PC-3 (cell line): ENCODE results near the gene GLG1. TPM values are rescaled to one million over a fixed set of nuclear protein-coding genes. Genes with fewer than 3 reads are reported as not detected.

Source experiments
- ATAC-seq: fragments of 200-7000 bp; cut with Tn5 transposase; 2 replicates; pipeline ENCODE4 v1.9.1; 2020; ENCODE audit warnings: mild to moderate bottlenecking, moderate library complexity
- BruUV-seq: library from RNA; stranded (reverse); fragments of 400-500 nt; replicated peaks from 2 replicates; lab custom pipeline; 2021; lab: Mats Ljungman, UMichigan
- CTCF ChIA-PET: fragments of 300-600 bp; sonication (Branson Sonifier 250); formaldehyde crosslinking; loops from one replicate; lab custom pipeline; 2022; ENCODE audit warnings: antibody characterized with exemption; lab: Charles Lee
- POLR2A ChIA-PET: fragments of 300-600 bp; sonication (Branson Sonifier 250); formaldehyde crosslinking; loops from one replicate; lab custom pipeline; 2022; ENCODE audit warnings: antibody characterized with exemption; ENCODE audit not compliant: unreplicated experiment; lab: Charles Lee
- DNase-seq: peaks from one replicate; pipeline ENCODE4 v3.0.0-alpha.2; 2015
- H2AFZ ChIP-seq: fragments of 300-600 bp; sonication (generic); 2 replicates; pipeline ENCODE4 v1.6.0; 2016; ENCODE audit warnings: antibody characterized with exemption, low read length
- H3F3A ChIP-seq: fragments of 300-600 bp; sonication (generic); one replicate; pipeline ENCODE4 v1.6.0; 2017; ENCODE audit warnings: antibody characterized with exemption, low read length, control low read depth, mild to moderate bottlenecking; ENCODE audit not compliant: unreplicated experiment
- H3K27ac ChIP-seq: fragments of 300-600 bp; sonication (generic); 2 replicates; pipeline ENCODE4 v1.5.1; 2016; ENCODE audit warnings: mild to moderate bottlenecking, low read length
- H3K27me3 ChIP-seq: fragments of 300-600 bp; sonication (generic); 2 replicates; pipeline ENCODE4 v1.6.1; 2016; ENCODE audit warnings: low read length, mixed read lengths
- H3K36me3 ChIP-seq: fragments of 300-600 bp; sonication (generic); 2 replicates; pipeline ENCODE4 v1.6.1; 2016; ENCODE audit warnings: low read depth, mixed run types, low read length, mixed read lengths
- H3K4me1 ChIP-seq: fragments of 300-600 bp; sonication (generic); 2 replicates; pipeline ENCODE4 v1.5.1; 2016; ENCODE audit warnings: low read length; ENCODE audit not compliant: insufficient read depth
- H3K4me2 ChIP-seq: fragments of 300-600 bp; sonication (generic); 2 replicates; pipeline ENCODE4 v1.6.0; 2016; ENCODE audit warnings: low read length
- H3K4me3 ChIP-seq: fragments of 300-600 bp; sonication (generic); 2 replicates; pipeline ENCODE4 v1.5.1; 2016; ENCODE audit warnings: mild to moderate bottlenecking, low read length, mixed read lengths
- H3K79me2 ChIP-seq: fragments of 300-600 bp; sonication (generic); 2 replicates; pipeline ENCODE4 v1.6.1; 2017; ENCODE audit warnings: low read length, mixed read lengths
- H3K9ac ChIP-seq: fragments of 300-600 bp; sonication (generic); 2 replicates; pipeline ENCODE4 v1.6.0; 2016; ENCODE audit warnings: mild to moderate bottlenecking, low read length
- H3K9me2 ChIP-seq: fragments of 300-600 bp; sonication (generic); replicated peaks from 2 replicates; pipeline ENCODE4 v1.6.1; 2016; ENCODE audit warnings: mixed run types, low read length, mixed read lengths
- H3K9me3 ChIP-seq: fragments of 300-600 bp; sonication (generic); 2 replicates; pipeline ENCODE4 v1.6.1; 2016; ENCODE audit warnings: low read length, mixed read lengths
- H4K20me1 ChIP-seq: fragments of 300-600 bp; sonication (generic); 2 replicates; pipeline ENCODE4 v1.6.1; 2016; ENCODE audit warnings: low read length, mixed read lengths
- EZH2 ChIP-seq: fragments of 300-600 bp; sonication (generic); IDR thresholded peaks from one replicate; pipeline ENCODE4 v1.6.1; 2017; ENCODE audit warnings: antibody characterized with exemption, mild to moderate bottlenecking, low read length; ENCODE audit not compliant: unreplicated experiment
- EZH2phosphoT487 ChIP-seq: fragments of 300-600 bp; sonication (generic); IDR thresholded peaks from 2 replicates; pipeline ENCODE4 v1.6.1; 2018; ENCODE audit warnings: mild to moderate bottlenecking, antibody characterized with exemption, low read length, borderline replicate concordance
- intact Hi-C: fragments of 100-400 bp; cut with micrococcal nuclease; formaldehyde crosslinking; loops from 2 replicates; pipeline ENCODE4 v1.9.0; 2023
- total RNA-seq: library from RNA; depleted of rRNA; stranded (reverse); fragments of >200 nt; gene quantifications from 2 replicates; pipeline ENCODE4 v1.2.3, GENCODE V29; 2014
- TF ChIP-seq, protein P1 (sequence below): fragments of 300-600 bp; sonication (generic); conservative IDR thresholded peaks from 2 replicates; pipeline ENCODE4 v1.5.1; 2017; ENCODE audit warnings: antibody characterized with exemption, low read depth, mild to moderate bottlenecking, low read length

The GLG1 gene
- total RNA-seq, 1 experiment from 2014 or later, result 63.5 TPM

- no peak overlapping the region for H3K27ac ChIP-seq
- TF ChIP-seq EZH2phosphoT487 (no peak), EZH2 (no peak)
- TF ChIP-seq, protein P1, sequence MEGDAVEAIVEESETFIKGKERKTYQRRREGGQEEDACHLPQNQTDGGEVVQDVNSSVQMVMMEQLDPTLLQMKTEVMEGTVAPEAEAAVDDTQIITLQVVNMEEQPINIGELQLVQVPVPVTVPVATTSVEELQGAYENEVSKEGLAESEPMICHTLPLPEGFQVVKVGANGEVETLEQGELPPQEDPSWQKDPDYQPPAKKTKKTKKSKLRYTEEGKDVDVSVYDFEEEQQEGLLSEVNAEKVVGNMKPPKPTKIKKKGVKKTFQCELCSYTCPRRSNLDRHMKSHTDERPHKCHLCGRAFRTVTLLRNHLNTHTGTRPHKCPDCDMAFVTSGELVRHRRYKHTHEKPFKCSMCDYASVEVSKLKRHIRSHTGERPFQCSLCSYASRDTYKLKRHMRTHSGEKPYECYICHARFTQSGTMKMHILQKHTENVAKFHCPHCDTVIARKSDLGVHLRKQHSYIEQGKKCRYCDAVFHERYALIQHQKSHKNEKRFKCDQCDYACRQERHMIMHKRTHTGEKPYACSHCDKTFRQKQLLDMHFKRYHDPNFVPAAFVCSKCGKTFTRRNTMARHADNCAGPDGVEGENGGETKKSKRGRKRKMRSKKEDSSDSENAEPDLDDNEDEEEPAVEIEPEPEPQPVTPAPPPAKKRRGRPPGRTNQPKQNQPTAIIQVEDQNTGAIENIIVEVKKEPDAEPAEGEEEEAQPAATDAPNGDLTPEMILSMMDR, result no peak
- no peaks in the 10 kb centered on the region for H3K9me3 ChIP-seq
- H2AFZ ChIP-seq, result no peak overlapping the region
- intact Hi-C loops, result no loop called here
- no peak overlapping the region for H3K4me2 ChIP-seq
- ChIA-PET POLR2A (no interaction called here), CTCF (no interaction called here)
- no peaks in the 10 kb centered on the region for H3F3A ChIP-seq
- no peaks in the 10 kb centered on the region for H4K20me1 ChIP-seq
- H3K79me2 ChIP-seq, result no peaks in the 10 kb centered on the region
- DNase-seq (no peak), ATAC-seq (no peak)
- peaks cover 5% of the 10 kb centered on the region; the same call in 1 of the 2 replicates for H3K36me3 ChIP-seq
- H3K9ac ChIP-seq, result no peak overlapping the region
- no TSS peak for BruUV-seq
- no peaks in the 10 kb centered on the region for H3K27me3 ChIP-seq
- H3K4me1 ChIP-seq, result no peaks in the 10 kb centered on the region
- no peaks in the 10 kb centered on the region for H3K9me2 ChIP-seq
- H3K4me3 ChIP-seq, result no peak overlapping the region
Observed at GRCh38 chr16:74617206-74617788, 10.4 kb upstream of the GLG1 start.

DNA sequence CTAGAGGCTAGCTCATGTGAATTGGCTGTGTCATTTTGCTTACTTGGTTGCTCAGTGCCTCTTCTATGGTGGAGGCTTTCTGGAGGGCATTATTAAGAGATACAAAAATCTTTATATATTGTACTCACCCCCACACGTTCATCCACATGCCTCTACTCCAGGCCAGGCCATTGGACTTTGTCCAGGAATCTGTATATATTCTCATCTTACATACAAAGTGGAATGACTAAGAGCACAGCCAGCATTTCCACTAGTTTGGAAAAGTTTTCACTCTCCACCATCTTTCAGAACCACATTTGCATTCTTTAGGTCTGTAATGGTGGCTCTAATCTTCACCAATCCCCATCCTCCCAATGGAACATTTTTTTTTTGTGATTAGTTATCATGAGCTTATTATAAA lies 4.8 kb upstream of the GLG1 start:
- Histone ChIP-seq H3K27me3 (no peaks in the 10 kb centered on the region), H4K20me1 (no peaks in the 10 kb centered on the region), H3K9ac (no peak overlapping the region), H3K79me2 (peaks cover 1% of the 10 kb centered on the region), H3K4me3 (no peak overlapping the region), H3K9me3 (no peaks in the 10 kb centered on the region), H3K9me2 (no peaks in the 10 kb centered on the region), H2AFZ (no peak overlapping the region), H3K4me1 (peaks cover 5% of the 10 kb centered on the region; the same call in 1 of the 2 replicates), H3K4me2 (no peak overlapping the region), H3F3A (no peaks in the 10 kb centered on the region), H3K27ac (no peak overlapping the region), H3K36me3 (no peaks in the 10 kb centered on the region)
- ChIA-PET CTCF (no interaction called here), POLR2A (no interaction called here)
- intact Hi-C loops, result no loop called here
- BruUV-seq, result no TSS peak
- ATAC-seq, result no peak
- DNase-seq, result no peak
- TF ChIP-seq, protein P1, result no peak
- TF ChIP-seq EZH2 (no peak), EZH2phosphoT487 (no peak)

- H3K4me3 ChIP-seq, result no peak overlapping the region
- BruUV-seq, result no TSS peak
- no peak overlapping the region for H3K9ac ChIP-seq
- no peaks in the 10 kb centered on the region for H3F3A ChIP-seq
- POLR2A ChIA-PET, result no interaction called here
- intact Hi-C loops, result loop anchor here (5.0 kb wide), 1 partner anchor 127 kb away; no protein-coding TSS in a partner anchor
- no peak overlapping the region for H2AFZ ChIP-seq
- H3K27me3 ChIP-seq, result no peaks in the 10 kb centered on the region
- ATAC-seq, result no peak
- no peaks in the 10 kb centered on the region for H3K9me2 ChIP-seq
- no peak for TF ChIP-seq EZH2
- no peak for TF ChIP-seq EZH2phosphoT487
- TF ChIP-seq, protein P1, result no peak
- no peaks in the 10 kb centered on the region for H3K9me3 ChIP-seq
- peaks cover 29% of the 10 kb centered on the region for H3K79me2 ChIP-seq
- peaks cover 15% of the 10 kb centered on the region for H3K4me1 ChIP-seq
- CTCF ChIA-PET, result no interaction called here
- no peak overlapping the region for H3K27ac ChIP-seq
- no peak overlapping the region for H3K4me2 ChIP-seq
- H3K36me3 ChIP-seq, result no peaks in the 10 kb centered on the region
- no peak for DNase-seq
- peaks cover 18% of the 10 kb centered on the region; the same call in 1 of the 2 replicates for H4K20me1 ChIP-seq
Observed at GRCh38 chr16:74608944-74609343, 2.0 kb upstream of the GLG1 start.
